Measurements from ENCODE around the gene LCN9.
"Not testable (repeated sequence)": the region's sequence is repeated elsewhere in the genome, so short reads cannot be mapped to it uniquely, and the experiment has no call there.

Gene LCN9

GRCh38 chr9:135648494-135649410 is 14.4 kb upstream of the LCN9 start:
- DNase-seq: no peak

- DNase-seq: no peak
Measured at GRCh38 chr9:135649508-135649907, 13.6 kb upstream of the LCN9 start.

GRCh38 chr9:135650408-135650807 is 12.7 kb upstream of the LCN9 start:
- DNase-seq: no peak

DNA sequence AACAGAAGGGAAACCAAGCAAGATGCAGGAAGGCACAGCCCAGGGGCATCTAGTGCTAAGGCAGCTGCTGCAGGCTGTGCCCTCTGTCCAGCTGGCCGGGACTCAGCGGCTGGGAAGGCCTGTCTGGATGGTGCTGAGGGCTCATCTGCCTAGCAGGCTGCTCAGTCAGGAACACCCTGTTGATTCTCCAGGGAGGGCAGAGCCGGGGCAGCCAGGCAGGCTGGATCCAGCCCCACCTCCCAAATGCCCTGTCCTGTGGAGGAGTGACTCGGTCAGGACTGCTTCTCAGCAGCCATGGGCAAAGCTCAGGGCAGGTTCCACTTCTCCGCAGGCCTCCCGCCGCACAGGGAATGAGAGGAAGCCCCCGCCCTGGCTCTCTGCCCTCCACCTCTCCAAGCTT is 7.8 kb upstream of the LCN9 start:
- no peak for DNase-seq

GRCh38 chr9:135657416-135657815 is 5.7 kb upstream of the LCN9 start:
- no peak for DNase-seq

DNA sequence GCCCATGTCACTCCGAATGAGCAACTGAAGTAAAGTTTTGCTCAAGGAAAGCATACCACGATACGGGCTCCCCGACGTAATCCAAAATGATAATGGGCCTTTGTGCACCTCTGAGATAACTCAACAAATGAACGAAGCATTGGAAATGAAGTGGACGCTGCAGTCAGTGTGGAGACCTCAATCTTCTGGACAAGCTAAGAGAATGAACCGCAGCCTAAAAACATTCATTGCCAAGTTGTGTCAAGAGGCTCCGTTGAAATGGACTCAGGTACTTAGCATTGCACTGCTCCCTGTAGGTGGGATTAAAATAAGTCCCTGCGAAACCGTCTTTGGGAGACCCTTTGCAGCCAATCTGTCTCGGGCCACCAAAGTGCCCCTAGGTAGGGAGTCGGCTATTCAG is 3.9 kb upstream of the LCN9 start:
- no peak for DNase-seq

DNA sequence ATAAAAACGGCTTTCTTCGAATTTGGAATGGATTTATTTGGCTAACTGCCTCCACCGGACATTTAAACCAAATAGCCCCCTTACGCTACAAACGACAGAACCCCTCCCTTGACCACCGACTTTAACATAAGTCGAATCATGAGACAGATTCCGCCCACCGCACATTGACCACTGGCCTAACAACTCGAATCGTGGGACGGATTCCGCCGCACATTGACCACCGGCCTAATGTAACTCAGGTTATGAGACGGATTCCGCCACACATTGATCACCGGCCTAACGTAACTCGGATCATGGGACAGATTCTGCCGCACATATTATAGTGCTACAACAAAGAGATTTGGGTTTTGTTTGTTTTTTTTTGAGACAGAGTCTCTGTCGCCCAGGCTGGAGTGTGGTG is 2.7 kb upstream of the LCN9 start:
- DNase-seq: no peak

- no peak for DNase-seq
Measured at GRCh38 chr9:135661816-135662560, 1.1 kb upstream of the LCN9 start.

GRCh38 chr9:135663451-135663770 is 302 bp downstream of the LCN9 start:
- DNase-seq: no peak

DNA sequence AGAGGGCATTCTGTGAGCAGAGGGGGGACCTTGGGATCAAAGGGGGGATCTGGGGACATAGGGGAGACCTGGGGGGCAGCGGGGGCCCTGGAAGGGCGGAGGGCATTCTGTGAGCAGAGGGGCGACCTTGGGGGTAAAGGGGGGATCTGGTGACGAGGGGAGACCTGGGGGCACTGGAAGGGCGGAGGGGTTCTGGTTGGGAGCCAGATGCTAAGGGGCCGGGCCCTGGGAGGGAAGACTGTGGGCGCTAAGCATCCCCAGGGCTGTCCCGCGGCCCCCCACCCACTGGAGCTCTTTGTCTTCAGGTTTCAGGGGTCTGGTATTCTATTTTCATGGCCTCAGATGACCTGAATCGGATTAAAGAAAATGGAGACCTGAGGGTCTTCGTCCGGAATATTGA is 748 bp downstream of the LCN9 start:
- no peak for DNase-seq

GRCh38 chr9:135664266-135664665 is 1.2 kb downstream of the LCN9 start:
- DNase-seq: no peak

DNA sequence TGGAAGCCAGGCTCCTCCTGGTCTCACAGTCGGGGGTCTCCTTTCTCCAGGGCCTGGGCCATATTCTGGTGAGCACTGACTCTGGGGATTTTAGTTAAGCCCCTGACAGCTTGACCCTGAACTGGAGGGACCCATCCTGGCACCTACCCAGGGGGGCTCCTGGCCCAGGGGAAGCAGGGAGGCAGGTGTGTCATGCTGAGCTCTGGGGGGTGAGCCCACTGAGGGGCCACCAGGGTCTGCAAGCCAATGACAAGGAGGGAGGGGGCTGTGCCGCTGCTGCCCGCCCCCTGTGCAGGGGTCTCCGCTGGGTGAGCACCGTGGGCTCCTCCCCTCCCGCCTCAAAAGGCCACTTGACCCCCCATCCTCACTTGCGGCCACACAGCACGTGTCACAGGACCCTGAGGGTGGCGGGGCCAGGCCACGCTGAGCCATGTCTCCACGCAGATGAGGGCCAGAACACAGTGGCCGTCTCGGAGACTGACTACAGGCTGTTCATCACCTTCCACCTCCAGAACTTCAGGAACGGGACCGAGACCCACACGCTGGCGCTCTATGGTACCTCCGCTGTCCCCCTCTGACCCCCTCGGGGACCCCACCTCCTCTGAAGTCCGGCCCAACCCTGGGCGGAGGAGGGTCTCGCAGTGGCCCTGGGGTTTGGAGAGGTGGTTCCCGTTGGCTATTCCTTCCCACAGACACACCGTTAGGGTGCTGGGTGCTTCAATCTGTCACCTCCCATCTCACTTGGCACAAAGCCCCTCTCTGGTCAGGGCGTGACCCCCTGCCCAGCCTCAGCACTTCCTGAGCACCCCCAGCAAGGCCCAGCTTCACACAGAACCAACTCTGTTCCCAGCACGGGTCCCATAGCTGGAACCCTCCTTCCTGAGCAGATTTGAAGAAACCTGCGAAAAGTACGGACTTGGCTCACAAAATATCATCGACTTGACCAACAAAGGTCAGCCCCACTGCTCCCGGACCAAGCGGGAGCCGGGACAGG is 2.0 kb downstream of the LCN9 start:
- no peak for DNase-seq

- DNase-seq: no peak
Measured at GRCh38 chr9:135665795-135666189, 2.7 kb downstream of the LCN9 start.

GRCh38 chr9:135666534-135667462 is 3.7 kb downstream of the LCN9 start:
- DNase-seq: no peak

DNA sequence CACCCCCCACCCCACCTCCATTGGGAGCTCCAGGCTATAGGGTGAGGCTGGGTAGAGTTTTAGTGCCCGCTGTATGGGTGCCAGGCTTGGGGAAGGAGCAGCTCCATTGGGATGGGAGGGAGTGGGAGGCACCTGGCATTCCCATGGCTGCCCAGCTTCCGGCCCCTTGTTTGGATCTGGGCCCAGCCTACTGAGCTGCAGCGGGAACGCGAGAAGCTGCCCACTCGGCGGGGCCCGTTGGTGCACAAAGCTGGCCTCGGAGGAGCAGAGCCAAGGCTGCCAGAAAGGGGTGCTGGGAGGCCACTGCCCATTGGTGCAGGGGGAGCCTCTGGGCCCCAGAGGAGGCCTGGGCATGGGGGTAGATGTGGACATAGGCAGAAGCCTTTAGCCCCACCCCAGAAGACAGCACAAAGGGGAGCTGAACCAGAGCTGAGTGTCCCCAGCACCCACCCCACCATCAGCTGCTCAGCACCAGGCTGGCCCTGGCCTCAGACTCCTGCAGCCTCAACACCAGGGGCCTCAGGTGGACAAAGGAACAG is 4.4 kb downstream of the LCN9 start:
- DNase-seq: no peak

GRCh38 chr9:135669018-135669417 is 5.9 kb downstream of the LCN9 start:
- DNase-seq: not testable (repeated sequence)

DNA sequence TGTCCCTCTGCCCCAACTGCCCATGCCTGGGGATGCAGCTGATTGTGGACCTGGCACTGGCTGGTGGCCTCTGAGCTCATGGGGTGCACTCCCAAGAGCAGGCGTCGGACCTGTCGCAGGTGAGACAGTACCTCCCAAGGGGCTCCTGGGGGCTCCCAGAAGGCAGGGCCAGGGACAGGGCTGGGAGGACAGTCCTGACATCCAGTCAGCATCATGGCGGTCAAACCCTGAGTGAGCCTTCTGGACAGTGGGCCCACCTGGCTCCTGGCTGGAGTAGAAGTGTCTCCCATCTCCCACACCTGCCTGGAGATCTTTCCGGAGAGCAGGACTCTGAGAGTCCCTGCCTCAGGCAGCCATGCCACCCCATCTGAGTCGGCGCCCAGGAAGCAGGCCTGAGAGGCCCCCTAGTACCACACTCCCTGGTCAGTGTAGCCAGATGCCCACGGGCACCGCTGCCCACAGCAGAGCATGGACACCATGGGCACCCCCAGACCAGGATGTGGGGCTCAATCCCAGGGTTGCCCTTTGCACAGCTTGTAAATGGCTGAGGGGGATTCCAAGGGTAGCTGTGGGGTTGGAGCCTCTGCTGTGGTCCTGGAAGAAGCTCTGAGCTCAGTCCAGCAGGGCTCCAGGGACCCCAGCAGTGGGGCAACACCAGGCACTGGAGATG is 6.6 kb downstream of the LCN9 start:
- no peak for DNase-seq

- DNase-seq: no peak
Measured at GRCh38 chr9:135670721-135671590, 7.8 kb downstream of the LCN9 start.

DNA sequence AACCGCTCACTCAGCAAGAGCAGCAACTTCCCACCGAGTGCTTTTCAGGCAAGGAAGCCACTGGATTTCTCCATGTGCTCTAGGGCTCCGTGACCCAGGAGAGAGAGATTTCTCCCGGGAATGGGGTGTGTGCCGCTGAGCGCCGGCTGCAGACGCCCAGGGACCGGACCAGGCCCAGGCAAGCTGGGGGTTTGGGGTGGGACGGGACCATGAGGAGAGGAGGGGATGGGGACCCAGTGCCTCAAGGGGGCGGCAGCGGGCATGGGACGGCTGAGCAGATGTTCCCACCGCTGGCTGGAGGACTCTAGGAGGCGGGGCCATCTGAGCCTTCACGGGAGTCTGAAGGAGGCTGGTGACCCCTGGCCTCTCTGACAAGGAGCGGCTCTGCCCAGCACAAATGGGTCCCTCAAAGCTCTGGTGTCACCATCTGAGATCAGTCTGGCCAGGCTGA is 8.5 kb downstream of the LCN9 start:
- no peak for DNase-seq

DNA sequence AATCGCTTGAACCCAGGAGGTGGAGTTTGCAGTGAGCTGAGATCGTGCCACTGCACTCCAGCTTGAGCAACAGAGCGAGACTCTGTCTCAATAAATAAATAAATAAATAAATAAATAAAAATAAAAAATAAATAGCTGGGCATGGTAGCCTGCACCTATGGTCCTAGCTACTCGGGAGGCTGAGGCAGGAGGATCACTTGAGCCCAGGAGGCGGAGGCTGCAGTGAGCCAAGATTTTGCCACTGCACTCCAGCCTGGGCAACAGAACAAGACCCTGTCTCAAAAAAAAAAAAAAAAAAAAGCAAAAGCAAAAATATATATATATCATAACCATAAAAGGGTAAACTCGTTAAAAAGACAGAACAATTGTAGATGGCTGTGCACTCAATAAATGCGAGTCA is 9.7 kb downstream of the LCN9 start:
- not testable (repeated sequence) for DNase-seq
